ENCODE data around the gene CALM1.

CALM1 gene

DNA sequence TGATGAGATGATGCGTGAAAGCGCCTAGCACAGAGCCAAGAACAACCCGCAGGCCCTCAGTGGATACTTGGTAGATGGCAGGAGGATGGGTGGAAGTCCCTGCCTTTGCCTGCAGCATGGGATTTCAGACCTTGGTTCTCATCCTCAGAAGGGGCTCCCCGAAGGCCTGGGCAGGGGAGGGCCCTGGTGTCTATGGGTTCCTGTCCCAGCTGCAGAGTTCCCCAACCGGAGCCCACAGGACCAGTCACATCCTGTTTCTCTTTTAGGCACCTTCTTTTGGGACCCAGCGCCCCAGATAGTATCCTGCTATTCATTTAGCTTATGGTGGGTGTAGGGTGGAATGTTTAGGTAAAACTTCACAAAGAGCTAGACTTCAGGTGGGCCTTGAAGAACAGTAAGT lies 55.5 kb downstream of the CALM1 start:
- ChIA-PET POLR2A (interaction anchor here (0.5 kb wide), 1 partner anchor 755 kb away, joined by 3 read pairs; no protein-coding TSS in a partner anchor), CTCF (no interaction called here)
- TF ChIP-seq, protein P1, sequence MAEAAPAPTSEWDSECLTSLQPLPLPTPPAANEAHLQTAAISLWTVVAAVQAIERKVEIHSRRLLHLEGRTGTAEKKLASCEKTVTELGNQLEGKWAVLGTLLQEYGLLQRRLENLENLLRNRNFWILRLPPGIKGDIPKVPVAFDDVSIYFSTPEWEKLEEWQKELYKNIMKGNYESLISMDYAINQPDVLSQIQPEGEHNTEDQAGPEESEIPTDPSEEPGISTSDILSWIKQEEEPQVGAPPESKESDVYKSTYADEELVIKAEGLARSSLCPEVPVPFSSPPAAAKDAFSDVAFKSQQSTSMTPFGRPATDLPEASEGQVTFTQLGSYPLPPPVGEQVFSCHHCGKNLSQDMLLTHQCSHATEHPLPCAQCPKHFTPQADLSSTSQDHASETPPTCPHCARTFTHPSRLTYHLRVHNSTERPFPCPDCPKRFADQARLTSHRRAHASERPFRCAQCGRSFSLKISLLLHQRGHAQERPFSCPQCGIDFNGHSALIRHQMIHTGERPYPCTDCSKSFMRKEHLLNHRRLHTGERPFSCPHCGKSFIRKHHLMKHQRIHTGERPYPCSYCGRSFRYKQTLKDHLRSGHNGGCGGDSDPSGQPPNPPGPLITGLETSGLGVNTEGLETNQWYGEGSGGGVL (tag by site-specific recombination; IDR thresholded peaks at IDR 0.05): no peak
- TF ChIP-seq, protein P2, sequence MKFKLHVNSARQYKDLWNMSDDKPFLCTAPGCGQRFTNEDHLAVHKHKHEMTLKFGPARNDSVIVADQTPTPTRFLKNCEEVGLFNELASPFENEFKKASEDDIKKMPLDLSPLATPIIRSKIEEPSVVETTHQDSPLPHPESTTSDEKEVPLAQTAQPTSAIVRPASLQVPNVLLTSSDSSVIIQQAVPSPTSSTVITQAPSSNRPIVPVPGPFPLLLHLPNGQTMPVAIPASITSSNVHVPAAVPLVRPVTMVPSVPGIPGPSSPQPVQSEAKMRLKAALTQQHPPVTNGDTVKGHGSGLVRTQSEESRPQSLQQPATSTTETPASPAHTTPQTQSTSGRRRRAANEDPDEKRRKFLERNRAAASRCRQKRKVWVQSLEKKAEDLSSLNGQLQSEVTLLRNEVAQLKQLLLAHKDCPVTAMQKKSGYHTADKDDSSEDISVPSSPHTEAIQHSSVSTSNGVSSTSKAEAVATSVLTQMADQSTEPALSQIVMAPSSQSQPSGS (tag by site-specific recombination; IDR thresholded peaks at IDR 0.05; ENCODE audit: low read depth): no peak
- TF ChIP-seq ZNF146 (tag by site-specific recombination; IDR thresholded peaks at IDR 0.05) (no peak), ZNF621 (tag by site-specific recombination; IDR thresholded peaks at IDR 0.05) (no peak), SCRT2 (tag by site-specific recombination; IDR thresholded peaks at IDR 0.05) (peak; percentile 36; the same call in 1 of the 2 replicates)
- Histone ChIP-seq H3K4me1 (ENCODE audit: control insufficient read depth, insufficient read depth, low read length) (no peaks in the 10 kb centered on the region), H3K27ac (ENCODE audit: extremely low read depth, low read depth, low read length) (no peak overlapping the region), H3K4me3 (ENCODE audit: low read depth, low read length) (no peak overlapping the region), H3K9me3 (ENCODE audit: control insufficient read depth, insufficient read depth, low read depth, low read length) (no peaks in the 10 kb centered on the region), H3K36me3 (ENCODE audit: control insufficient read depth in 2 of 2, insufficient read depth in 1 of 2, low read length in 2 of 2) (no peaks in the 10 kb centered on the region)

DNA sequence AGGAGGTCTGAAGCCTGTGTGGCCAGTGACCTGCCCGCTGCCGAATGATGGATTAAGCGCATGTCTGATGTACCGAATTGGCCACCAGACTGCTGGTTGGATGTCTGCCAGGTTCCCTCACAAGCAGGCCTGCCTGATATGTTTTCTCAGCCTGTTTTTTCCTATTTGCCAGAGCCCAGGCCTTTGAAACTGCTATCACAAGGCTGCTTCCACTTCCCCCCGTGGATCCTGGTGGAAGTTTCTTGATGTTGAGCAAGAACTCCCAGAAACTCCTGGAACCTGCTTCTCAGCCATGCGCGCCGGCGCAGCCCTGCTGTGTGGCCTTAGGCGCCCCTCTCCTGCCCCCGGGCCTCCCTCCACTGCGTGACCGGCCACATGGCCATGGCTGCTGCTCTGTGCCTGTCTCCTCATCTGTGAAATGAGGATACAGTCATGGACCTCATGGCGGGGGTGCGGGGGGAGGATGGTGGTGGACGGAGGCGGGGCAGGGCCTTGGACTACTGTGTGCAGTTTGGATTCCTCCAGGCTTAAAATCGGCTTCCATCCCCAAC lies 56.6 kb downstream of the CALM1 start:
- ChIA-PET POLR2A (no interaction called here), CTCF (interaction anchor here (0.7 kb wide), 1 partner anchor 394 kb away, joined by 3 read pairs; no protein-coding TSS in a partner anchor)
- Histone ChIP-seq H3K36me3 (ENCODE audit: control insufficient read depth in 2 of 2, insufficient read depth in 1 of 2, low read length in 2 of 2) (no peaks in the 10 kb centered on the region), H3K4me3 (ENCODE audit: low read depth, low read length) (no peak overlapping the region), H3K4me1 (ENCODE audit: control insufficient read depth, insufficient read depth, low read length) (no peaks in the 10 kb centered on the region), H3K27ac (ENCODE audit: extremely low read depth, low read depth, low read length) (no peak overlapping the region), H3K9me3 (ENCODE audit: control insufficient read depth, insufficient read depth, low read depth, low read length) (no peaks in the 10 kb centered on the region)
- TF ChIP-seq, protein P3, sequence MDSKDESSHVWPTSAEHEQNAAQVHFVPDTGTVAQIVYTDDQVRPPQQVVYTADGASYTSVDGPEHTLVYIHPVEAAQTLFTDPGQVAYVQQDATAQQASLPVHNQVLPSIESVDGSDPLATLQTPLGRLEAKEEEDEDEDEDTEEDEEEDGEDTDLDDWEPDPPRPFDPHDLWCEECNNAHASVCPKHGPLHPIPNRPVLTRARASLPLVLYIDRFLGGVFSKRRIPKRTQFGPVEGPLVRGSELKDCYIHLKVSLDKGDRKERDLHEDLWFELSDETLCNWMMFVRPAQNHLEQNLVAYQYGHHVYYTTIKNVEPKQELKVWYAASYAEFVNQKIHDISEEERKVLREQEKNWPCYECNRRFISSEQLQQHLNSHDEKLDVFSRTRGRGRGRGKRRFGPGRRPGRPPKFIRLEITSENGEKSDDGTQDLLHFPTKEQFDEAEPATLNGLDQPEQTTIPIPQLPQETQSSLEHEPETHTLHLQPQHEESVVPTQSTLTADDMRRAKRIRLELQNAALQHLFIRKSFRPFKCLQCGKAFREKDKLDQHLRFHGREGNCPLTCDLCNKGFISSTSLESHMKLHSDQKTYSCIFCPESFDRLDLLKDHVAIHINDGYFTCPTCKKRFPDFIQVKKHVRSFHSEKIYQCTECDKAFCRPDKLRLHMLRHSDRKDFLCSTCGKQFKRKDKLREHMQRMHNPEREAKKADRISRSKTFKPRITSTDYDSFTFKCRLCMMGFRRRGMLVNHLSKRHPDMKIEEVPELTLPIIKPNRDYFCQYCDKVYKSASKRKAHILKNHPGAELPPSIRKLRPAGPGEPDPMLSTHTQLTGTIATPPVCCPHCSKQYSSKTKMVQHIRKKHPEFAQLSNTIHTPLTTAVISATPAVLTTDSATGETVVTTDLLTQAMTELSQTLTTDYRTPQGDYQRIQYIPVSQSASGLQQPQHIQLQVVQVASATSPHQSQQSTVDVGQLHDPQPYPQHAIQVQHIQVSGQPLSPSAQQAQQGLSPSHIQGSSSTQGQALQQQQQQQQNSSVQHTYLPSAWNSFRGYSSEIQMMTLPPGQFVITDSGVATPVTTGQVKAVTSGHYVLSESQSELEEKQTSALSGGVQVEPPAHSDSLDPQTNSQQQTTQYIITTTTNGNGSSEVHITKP (tag by site-specific recombination; IDR thresholded peaks at IDR 0.05): 0 out of 2 replicates have a peak, but pooled peaks have one; percentile 18
- no peak for TF ChIP-seq ZNF529 (tag by site-specific recombination; IDR thresholded peaks at IDR 0.05; ENCODE audit: insufficient replicate concordance)
- TF ChIP-seq, protein P4, sequence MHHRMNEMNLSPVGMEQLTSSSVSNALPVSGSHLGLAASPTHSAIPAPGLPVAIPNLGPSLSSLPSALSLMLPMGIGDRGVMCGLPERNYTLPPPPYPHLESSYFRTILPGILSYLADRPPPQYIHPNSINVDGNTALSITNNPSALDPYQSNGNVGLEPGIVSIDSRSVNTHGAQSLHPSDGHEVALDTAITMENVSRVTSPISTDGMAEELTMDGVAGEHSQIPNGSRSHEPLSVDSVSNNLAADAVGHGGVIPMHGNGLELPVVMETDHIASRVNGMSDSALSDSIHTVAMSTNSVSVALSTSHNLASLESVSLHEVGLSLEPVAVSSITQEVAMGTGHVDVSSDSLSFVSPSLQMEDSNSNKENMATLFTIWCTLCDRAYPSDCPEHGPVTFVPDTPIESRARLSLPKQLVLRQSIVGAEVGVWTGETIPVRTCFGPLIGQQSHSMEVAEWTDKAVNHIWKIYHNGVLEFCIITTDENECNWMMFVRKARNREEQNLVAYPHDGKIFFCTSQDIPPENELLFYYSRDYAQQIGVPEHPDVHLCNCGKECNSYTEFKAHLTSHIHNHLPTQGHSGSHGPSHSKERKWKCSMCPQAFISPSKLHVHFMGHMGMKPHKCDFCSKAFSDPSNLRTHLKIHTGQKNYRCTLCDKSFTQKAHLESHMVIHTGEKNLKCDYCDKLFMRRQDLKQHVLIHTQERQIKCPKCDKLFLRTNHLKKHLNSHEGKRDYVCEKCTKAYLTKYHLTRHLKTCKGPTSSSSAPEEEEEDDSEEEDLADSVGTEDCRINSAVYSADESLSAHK (tag by site-specific recombination; IDR thresholded peaks at IDR 0.05): peak; percentile 58; the same call in 1 of the 2 replicates

All from HEK293 (cell line).